ENCODE measurements around the gene FRMPD2. TPM values are rescaled to one million over a fixed set of nuclear protein-coding genes. Genes with fewer than 3 reads are reported as not detected.

FRMPD2 gene
- total RNA-seq, 1 experiment from 2014 or later: 1.1 TPM

DNA sequence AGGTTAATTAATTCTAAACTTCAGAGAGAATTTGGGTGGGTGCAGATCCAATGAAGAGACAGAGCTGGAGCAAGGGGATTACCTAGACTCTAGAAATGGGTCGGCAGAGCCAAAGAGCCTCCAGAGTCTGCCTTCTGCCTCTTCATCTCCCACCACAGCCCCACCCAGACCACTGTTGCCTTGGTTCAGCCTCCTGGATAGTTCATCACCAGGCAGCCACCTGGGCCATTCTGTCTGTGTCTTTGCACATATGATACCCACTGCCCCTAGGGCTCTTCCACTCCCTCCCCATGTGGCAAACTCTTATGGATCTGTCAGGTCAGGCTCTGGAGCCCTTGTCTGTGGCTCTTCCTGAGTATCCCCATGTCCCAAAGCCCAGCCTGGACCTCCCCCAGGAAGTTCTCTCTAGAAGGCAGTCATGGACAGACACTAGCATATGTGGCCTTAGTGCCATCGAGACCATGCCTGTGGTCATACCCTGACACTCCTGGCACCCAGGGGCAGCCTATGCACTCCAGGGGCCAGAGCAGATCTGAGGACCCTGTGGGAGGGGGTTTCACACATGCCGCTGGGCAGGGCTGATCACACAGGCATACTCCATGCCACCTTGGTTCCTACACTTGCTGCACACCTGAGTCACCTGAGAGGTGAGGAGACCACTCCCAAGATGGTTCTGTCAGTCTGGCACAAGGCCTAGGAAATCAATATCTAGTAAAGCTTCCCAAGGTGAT, 41.6 kb downstream of the FRMPD2 start:
- ChIA-PET CTCF (interaction anchor here (1.4 kb wide), 1 partner anchor 57 kb away, joined by 3 read pairs; no protein-coding TSS in a partner anchor), POLR2A (no interaction called here)
- no peaks in the 10 kb centered on the region; the same call in 1 of the 2 replicates for H3K27me3 Mint-ChIP-seq (ENCODE audit: low read depth)
- H3K4me3 Mint-ChIP-seq: no peak overlapping the region
- DNase-seq (ENCODE audit: low spot score) (no peak), ATAC-seq (no peak)
- H3K4me1 Mint-ChIP-seq: peaks cover 8% of the 10 kb centered on the region
- H3K9me3 Mint-ChIP-seq: no peaks in the 10 kb centered on the region
- TF ChIP-seq OVOL2 (CRISPR knock-in tag; IDR thresholded peaks at IDR 0.05; ENCODE audit: borderline replicate concordance) (no peak), SMAD4 (CRISPR knock-in tag; IDR thresholded peaks at IDR 0.05) (no peak)
- TF ChIP-seq, protein P1, sequence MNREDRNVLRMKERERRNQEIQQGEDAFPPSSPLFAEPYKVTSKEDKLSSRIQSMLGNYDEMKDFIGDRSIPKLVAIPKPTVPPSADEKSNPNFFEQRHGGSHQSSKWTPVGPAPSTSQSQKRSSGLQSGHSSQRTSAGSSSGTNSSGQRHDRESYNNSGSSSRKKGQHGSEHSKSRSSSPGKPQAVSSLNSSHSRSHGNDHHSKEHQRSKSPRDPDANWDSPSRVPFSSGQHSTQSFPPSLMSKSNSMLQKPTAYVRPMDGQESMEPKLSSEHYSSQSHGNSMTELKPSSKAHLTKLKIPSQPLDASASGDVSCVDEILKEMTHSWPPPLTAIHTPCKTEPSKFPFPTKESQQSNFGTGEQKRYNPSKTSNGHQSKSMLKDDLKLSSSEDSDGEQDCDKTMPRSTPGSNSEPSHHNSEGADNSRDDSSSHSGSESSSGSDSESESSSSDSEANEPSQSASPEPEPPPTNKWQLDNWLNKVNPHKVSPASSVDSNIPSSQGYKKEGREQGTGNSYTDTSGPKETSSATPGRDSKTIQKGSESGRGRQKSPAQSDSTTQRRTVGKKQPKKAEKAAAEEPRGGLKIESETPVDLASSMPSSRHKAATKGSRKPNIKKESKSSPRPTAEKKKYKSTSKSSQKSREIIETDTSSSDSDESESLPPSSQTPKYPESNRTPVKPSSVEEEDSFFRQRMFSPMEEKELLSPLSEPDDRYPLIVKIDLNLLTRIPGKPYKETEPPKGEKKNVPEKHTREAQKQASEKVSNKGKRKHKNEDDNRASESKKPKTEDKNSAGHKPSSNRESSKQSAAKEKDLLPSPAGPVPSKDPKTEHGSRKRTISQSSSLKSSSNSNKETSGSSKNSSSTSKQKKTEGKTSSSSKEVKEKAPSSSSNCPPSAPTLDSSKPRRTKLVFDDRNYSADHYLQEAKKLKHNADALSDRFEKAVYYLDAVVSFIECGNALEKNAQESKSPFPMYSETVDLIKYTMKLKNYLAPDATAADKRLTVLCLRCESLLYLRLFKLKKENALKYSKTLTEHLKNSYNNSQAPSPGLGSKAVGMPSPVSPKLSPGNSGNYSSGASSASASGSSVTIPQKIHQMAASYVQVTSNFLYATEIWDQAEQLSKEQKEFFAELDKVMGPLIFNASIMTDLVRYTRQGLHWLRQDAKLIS (CRISPR knock-in tag; IDR thresholded peaks at IDR 0.05; ENCODE audit: borderline replicate concordance): no peak
- H3K27ac Mint-ChIP-seq: no peak overlapping the region
- H3K36me3 Mint-ChIP-seq: no peaks in the 10 kb centered on the region

DNA sequence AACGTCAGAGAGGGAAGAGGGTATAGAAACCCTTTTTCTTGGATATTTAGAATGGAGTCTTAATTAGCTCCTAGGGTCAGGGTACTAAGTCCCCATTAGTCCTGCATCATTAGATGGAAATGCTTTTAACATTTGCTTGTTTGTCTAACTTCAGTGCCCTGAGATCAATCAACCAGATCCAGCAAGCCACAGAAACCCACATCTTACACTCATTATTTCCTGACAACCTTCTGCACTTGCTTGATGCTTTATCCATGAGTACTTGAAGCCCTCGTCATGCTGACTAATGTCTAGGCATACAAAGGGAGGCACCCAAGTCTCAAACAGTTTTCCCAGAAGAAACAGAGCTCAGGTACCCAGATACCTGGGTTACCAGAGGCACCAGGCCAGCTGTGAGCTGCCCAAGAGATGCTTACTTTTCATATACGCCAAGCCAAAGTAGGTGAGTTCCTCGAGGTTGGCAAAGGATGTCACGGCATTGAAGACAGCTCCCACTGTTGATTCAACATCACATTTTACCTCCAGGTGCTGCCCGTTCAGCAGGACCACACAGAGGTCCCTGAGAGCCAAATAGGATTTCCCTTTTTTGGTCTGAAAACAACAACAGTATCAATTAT, 42.7 kb downstream of the FRMPD2 start:
- POLR2A ChIA-PET: no interaction called here
- peaks cover 8% of the 10 kb centered on the region for H3K4me1 Mint-ChIP-seq
- CTCF ChIA-PET: interaction anchor here (1.4 kb wide), 1 partner anchor 58 kb away, joined by 3 read pairs; no protein-coding TSS in a partner anchor
- no peak for DNase-seq (ENCODE audit: low spot score)
- no peaks in the 10 kb centered on the region for H3K36me3 Mint-ChIP-seq
- no peak overlapping the region for H3K27ac Mint-ChIP-seq
- ATAC-seq: no peak
- no peaks in the 10 kb centered on the region for H3K9me3 Mint-ChIP-seq
- TF ChIP-seq ZNF219 (CRISPR knock-in tag; IDR thresholded peaks at IDR 0.05; ENCODE audit: borderline replicate concordance) (no peak), MXD4 (CRISPR knock-in tag; IDR thresholded peaks at IDR 0.05; ENCODE audit: borderline replicate concordance) (no peak), NR3C1 (CRISPR knock-in tag; conservative IDR thresholded peaks at IDR 0.05; ENCODE audit: low read depth) (no peak), ZNF423 (CRISPR knock-in tag; IDR thresholded peaks at IDR 0.05) (no peak)
- TF ChIP-seq, protein P2, sequence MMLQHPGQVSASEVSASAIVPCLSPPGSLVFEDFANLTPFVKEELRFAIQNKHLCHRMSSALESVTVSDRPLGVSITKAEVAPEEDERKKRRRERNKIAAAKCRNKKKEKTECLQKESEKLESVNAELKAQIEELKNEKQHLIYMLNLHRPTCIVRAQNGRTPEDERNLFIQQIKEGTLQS (CRISPR knock-in tag; conservative IDR thresholded peaks at IDR 0.05): no peak
- H3K4me3 Mint-ChIP-seq: no peak overlapping the region
- H3K27me3 Mint-ChIP-seq (ENCODE audit: low read depth): no peaks in the 10 kb centered on the region

DNA sequence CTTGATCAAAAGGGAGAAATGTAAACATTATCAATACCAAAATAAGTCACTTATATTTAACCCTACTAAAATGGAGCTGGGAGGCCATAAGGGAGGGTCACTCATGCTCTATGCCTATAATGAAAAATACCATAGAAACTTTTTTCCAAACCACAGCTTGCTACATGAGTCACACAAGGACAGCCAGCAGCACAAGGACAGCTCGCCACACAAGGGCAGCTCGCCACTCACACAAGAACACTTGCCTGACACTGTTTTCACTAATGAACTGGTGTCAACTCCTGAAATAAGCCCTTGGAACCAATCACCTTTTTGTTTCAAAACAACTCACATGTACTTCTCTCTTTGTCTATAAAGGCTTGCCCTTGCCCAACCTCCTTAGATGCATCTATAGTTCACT, 43.3 kb downstream of the FRMPD2 start:
- Mint-ChIP-seq H3K4me3 (no peak overlapping the region), H3K4me1 (peaks cover 5% of the 10 kb centered on the region), H3K27me3 (ENCODE audit: low read depth) (peaks cover 2% of the 10 kb centered on the region; the same call in 1 of the 2 replicates), H3K9me3 (no peaks in the 10 kb centered on the region), H3K36me3 (no peaks in the 10 kb centered on the region), H3K27ac (no peak overlapping the region)
- no peak for ATAC-seq
- DNase-seq (ENCODE audit: low spot score): no peak
- POLR2A ChIA-PET: no interaction called here
- CTCF ChIA-PET: no interaction called here
- TF ChIP-seq, protein P3, sequence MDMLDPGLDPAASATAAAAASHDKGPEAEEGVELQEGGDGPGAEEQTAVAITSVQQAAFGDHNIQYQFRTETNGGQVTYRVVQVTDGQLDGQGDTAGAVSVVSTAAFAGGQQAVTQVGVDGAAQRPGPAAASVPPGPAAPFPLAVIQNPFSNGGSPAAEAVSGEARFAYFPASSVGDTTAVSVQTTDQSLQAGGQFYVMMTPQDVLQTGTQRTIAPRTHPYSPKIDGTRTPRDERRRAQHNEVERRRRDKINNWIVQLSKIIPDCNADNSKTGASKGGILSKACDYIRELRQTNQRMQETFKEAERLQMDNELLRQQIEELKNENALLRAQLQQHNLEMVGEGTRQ (CRISPR knock-in tag; IDR thresholded peaks at IDR 0.05): no peak
- no peak for TF ChIP-seq ETV6 (CRISPR knock-in tag; IDR thresholded peaks at IDR 0.05)
- no peak for TF ChIP-seq NFATC4 (CRISPR knock-in tag; IDR thresholded peaks at IDR 0.05)
- TF ChIP-seq, protein P4, sequence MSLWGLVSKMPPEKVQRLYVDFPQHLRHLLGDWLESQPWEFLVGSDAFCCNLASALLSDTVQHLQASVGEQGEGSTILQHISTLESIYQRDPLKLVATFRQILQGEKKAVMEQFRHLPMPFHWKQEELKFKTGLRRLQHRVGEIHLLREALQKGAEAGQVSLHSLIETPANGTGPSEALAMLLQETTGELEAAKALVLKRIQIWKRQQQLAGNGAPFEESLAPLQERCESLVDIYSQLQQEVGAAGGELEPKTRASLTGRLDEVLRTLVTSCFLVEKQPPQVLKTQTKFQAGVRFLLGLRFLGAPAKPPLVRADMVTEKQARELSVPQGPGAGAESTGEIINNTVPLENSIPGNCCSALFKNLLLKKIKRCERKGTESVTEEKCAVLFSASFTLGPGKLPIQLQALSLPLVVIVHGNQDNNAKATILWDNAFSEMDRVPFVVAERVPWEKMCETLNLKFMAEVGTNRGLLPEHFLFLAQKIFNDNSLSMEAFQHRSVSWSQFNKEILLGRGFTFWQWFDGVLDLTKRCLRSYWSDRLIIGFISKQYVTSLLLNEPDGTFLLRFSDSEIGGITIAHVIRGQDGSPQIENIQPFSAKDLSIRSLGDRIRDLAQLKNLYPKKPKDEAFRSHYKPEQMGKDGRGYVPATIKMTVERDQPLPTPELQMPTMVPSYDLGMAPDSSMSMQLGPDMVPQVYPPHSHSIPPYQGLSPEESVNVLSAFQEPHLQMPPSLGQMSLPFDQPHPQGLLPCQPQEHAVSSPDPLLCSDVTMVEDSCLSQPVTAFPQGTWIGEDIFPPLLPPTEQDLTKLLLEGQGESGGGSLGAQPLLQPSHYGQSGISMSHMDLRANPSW (CRISPR knock-in tag; conservative IDR thresholded peaks at IDR 0.05; ENCODE audit: low read depth): no peak
- TF ChIP-seq, protein P5, sequence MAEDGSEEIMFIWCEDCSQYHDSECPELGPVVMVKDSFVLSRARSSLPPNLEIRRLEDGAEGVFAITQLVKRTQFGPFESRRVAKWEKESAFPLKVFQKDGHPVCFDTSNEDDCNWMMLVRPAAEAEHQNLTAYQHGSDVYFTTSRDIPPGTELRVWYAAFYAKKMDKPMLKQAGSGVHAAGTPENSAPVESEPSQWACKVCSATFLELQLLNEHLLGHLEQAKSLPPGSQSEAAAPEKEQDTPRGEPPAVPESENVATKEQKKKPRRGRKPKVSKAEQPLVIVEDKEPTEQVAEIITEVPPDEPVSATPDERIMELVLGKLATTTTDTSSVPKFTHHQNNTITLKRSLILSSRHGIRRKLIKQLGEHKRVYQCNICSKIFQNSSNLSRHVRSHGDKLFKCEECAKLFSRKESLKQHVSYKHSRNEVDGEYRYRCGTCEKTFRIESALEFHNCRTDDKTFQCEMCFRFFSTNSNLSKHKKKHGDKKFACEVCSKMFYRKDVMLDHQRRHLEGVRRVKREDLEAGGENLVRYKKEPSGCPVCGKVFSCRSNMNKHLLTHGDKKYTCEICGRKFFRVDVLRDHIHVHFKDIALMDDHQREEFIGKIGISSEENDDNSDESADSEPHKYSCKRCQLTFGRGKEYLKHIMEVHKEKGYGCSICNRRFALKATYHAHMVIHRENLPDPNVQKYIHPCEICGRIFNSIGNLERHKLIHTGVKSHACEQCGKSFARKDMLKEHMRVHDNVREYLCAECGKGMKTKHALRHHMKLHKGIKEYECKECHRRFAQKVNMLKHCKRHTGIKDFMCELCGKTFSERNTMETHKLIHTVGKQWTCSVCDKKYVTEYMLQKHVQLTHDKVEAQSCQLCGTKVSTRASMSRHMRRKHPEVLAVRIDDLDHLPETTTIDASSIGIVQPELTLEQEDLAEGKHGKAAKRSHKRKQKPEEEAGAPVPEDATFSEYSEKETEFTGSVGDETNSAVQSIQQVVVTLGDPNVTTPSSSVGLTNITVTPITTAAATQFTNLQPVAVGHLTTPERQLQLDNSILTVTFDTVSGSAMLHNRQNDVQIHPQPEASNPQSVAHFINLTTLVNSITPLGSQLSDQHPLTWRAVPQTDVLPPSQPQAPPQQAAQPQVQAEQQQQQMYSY (CRISPR knock-in tag; IDR thresholded peaks at IDR 0.05): no peak
- TF ChIP-seq, protein P6, sequence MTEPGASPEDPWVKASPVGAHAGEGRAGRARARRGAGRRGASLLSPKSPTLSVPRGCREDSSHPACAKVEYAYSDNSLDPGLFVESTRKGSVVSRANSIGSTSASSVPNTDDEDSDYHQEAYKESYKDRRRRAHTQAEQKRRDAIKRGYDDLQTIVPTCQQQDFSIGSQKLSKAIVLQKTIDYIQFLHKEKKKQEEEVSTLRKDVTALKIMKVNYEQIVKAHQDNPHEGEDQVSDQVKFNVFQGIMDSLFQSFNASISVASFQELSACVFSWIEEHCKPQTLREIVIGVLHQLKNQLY (CRISPR knock-in tag; IDR thresholded peaks at IDR 0.05): no peak
- TF ChIP-seq, protein P7, sequence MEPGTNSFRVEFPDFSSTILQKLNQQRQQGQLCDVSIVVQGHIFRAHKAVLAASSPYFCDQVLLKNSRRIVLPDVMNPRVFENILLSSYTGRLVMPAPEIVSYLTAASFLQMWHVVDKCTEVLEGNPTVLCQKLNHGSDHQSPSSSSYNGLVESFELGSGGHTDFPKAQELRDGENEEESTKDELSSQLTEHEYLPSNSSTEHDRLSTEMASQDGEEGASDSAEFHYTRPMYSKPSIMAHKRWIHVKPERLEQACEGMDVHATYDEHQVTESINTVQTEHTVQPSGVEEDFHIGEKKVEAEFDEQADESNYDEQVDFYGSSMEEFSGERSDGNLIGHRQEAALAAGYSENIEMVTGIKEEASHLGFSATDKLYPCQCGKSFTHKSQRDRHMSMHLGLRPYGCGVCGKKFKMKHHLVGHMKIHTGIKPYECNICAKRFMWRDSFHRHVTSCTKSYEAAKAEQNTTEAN (CRISPR knock-in tag; IDR thresholded peaks at IDR 0.05): no peak
- no peak for TF ChIP-seq FOXK1 (CRISPR knock-in tag; IDR thresholded peaks at IDR 0.05)
- TF ChIP-seq FOXJ3 (CRISPR knock-in tag; IDR thresholded peaks at IDR 0.05; ENCODE audit: borderline replicate concordance): no peak

Data from WTC11 (cell line).